H7 (cell line): Measurements from ENCODE around the gene OR9Q1. TPM values are rescaled to one million over a fixed set of nuclear protein-coding genes. Genes with fewer than 3 reads are reported as not detected.

Experiments
- DNase-seq: peaks from one replicate; pipeline ENCODE4 v3.0.0; 2012
- H3K27me3 ChIP-seq: 2 replicates; pipeline ENCODE4 v1.6.0; 2011; ENCODE audit warnings: mild to moderate bottlenecking, low read length; ENCODE audit not compliant: control insufficient read depth, insufficient read depth
- H3K36me3 ChIP-seq: replicated peaks from 2 replicates; pipeline ENCODE4 v1.5.1; 2011; ENCODE audit warnings: low read length; ENCODE audit not compliant: control insufficient read depth, insufficient read depth
- H3K4me3 ChIP-seq: 2 replicates; pipeline ENCODE4 v1.5.1; 2011; ENCODE audit warnings: low read depth, mild to moderate bottlenecking, control low read depth, low read length, moderate library complexity; ENCODE audit not compliant: insufficient read depth
- total RNA-seq: library from RNA; depleted of rRNA; stranded (reverse); fragments of >200 nt; shearing (Covaris generic); gene quantifications from 2 replicates; pipeline ENCODE4 v1.2.3, GENCODE V29; 2014

OR9Q1 gene
- total RNA-seq, 1 experiment from 2014 or later = not detected

- Histone ChIP-seq H3K4me3 (no peak overlapping the region), H3K36me3 (no peaks in the 10 kb centered on the region), H3K27me3 (no peaks in the 10 kb centered on the region)
- DNase-seq = no peak
These were observed 20.1 kb upstream of the OR9Q1 start for GRCh38 chr11:58003591-58003990.

DNA sequence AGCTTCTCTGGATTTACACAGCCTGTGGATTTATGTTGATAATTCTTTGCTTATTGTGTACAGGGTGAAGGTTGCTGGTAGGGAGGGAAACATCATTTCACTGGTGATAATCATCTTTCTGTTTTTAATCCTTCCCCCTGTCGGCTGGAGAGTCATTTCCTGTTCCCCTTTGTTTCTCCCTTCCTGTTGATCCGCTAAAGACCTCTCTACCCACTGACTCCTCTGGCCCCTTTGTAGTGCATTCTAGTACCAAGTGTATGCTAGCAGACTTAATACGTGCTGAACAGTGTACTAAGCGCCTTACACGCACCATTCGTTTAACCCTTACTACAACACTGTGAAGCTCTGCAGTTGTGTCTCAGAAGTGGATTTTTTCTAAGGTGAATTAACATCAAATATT lies 19.0 kb upstream of the OR9Q1 start:
- H3K36me3 ChIP-seq = no peaks in the 10 kb centered on the region

DNA sequence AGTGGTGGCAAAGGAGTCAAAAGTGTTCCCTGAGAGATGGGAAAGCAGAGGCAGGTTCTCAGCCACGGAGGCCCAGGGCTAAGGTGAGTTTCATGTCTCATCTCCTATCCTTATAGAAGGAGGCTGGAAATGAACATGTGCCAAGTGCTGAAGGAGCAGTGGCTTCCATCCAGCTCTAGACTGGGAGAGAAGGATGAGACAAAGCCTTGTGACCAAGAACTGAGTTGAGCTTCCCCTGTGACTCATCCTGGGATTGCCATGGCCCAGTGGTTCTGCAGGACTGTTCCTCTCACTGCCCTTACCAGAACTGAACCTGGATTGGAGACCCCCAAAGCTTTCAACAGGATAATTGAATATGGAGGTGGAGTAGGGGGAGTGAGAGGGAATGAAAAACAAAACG lies 16.7 kb upstream of the OR9Q1 start:
- H3K36me3 ChIP-seq = no peaks in the 10 kb centered on the region
- DNase-seq = no peak
- no peaks in the 10 kb centered on the region for H3K27me3 ChIP-seq
- H3K4me3 ChIP-seq = no peak overlapping the region

More for the DNA sequence above, 19.0 kb upstream of the OR9Q1 start:
- no peaks in the 10 kb centered on the region for H3K27me3 ChIP-seq
- no peak for DNase-seq
- no peak overlapping the region for H3K4me3 ChIP-seq

DNA sequence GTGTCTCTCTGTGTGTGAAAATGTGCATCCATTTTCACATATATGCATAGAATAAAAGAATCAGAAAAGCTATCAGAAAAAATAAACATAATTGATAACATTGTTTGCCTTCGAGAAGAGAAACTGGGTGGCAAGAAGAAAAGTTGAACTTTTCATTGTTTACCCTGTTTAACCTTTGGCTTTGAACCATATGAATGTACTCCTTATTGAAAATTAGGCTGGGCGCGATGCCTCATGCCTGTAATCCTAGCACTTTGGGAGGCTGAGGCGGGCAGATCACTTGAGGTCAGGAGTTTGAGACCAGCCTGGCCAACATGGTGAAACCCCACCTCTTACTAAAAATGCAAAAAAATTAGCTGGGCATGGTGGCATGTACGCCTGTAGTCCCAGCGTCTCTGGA lies 11.9 kb upstream of the OR9Q1 start:
- Histone ChIP-seq H3K4me3 (no peak overlapping the region), H3K27me3 (no peaks in the 10 kb centered on the region), H3K36me3 (no peaks in the 10 kb centered on the region)
- DNase-seq = no peak

DNA sequence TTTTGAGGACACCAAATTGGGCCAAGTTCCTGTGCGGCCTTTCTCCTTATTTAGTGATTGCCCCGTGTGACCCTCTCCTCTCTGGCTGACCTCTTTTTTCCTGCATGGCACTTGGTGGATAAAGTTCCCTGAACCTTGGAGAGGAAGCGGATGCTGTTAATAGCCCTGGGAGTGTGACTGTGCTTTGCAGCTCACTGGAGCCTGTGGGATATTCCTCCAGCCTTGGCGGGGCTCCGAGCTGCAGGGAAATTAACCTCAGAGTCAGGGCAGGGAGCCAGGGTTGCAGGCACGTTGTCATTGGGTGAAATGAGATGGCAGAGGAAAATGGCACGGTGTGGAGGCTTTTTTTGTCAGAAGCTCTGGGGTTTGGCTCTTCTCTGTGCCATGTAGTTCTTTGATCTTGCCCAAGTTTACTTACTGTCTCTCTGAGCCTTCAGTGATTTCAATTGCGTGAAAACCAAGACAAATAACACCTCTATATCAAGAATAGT lies 965 bp downstream of the OR9Q1 start:
- H3K27me3 ChIP-seq = no peaks in the 10 kb centered on the region
- H3K4me3 ChIP-seq = no peak overlapping the region
- no peaks in the 10 kb centered on the region for H3K36me3 ChIP-seq
- DNase-seq = no peak

GRCh38 chr11:58027341-58027740 lies 3.7 kb downstream of the OR9Q1 start:
- no peak for DNase-seq
- Histone ChIP-seq H3K27me3 (no peaks in the 10 kb centered on the region), H3K4me3 (no peak overlapping the region), H3K36me3 (no peaks in the 10 kb centered on the region)

GRCh38 chr11:58028687-58029411 lies 5.2 kb downstream of the OR9Q1 start:
- DNase-seq = no peak
- Histone ChIP-seq H3K27me3 (no peaks in the 10 kb centered on the region), H3K4me3 (no peak overlapping the region), H3K36me3 (no peaks in the 10 kb centered on the region)

- DNase-seq = no peak
- Histone ChIP-seq H3K36me3 (no peaks in the 10 kb centered on the region), H3K27me3 (no peaks in the 10 kb centered on the region), H3K4me3 (no peak within 1 kb of the TSS)
These were observed 7.0 kb downstream of the OR9Q1 start, which contains the start of gene OR6Q1 for GRCh38 chr11:58030653-58031052. TSS of gene OR6Q1 (plus strand) at chr11:58030953. CDS start at chr11:58030953, 0 bp downstream.

GRCh38 chr11:58034471-58034870 lies 10.8 kb downstream of the OR9Q1 start:
- no peak overlapping the region for H3K4me3 ChIP-seq
- DNase-seq = no peak
- no peaks in the 10 kb centered on the region for H3K36me3 ChIP-seq
- H3K27me3 ChIP-seq = no peaks in the 10 kb centered on the region

DNA sequence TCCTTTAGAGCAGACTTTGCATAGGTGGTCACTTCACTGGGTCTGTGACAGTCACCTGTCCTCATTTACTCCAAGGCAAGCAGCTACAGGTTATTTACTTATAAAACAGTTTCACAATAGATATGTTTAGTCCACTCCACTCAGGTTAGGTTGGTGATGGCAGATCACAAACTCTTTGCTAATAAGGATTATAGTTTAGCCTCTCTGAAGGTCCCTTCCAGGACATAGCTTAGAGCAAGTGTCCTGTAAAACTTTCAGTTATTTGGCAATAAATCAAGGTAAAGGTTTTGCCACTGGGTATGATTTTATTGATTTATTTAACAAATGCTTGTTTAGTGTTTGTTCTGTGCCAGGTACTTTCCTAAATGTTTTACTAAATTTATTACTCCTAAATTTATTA lies 15.9 kb downstream of the OR9Q1 start:
- DNase-seq = no peak
- Histone ChIP-seq H3K36me3 (no peaks in the 10 kb centered on the region), H3K27me3 (no peaks in the 10 kb centered on the region), H3K4me3 (no peak overlapping the region)

DNA sequence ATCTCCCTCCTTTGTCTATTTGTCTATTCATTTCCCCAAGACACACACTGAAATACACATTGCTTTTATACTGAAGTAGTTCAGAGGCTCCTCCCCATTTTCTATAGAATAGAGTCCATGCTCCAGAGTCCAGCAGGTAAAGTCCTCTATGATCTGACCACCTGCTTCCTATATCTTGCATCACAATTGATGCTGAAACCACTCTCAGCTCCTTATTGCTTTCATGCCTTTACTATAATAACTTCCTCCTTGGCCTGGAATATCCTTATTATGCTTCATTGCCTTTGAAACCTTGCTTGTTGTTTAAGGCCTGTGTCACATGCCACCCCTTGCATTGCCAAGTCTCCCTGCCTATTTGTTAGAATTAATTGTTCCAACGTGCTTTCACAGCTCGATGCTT lies 19.7 kb downstream of the OR9Q1 start:
- no peak for DNase-seq
- H3K27me3 ChIP-seq = no peaks in the 10 kb centered on the region
- no peaks in the 10 kb centered on the region for H3K36me3 ChIP-seq
- no peak overlapping the region for H3K4me3 ChIP-seq

GRCh38 chr11:58046231-58046630 lies 22.6 kb downstream of the OR9Q1 start:
- no peaks in the 10 kb centered on the region for H3K36me3 ChIP-seq
- H3K4me3 ChIP-seq = no peak overlapping the region
- no peaks in the 10 kb centered on the region for H3K27me3 ChIP-seq
- no peak for DNase-seq

DNA sequence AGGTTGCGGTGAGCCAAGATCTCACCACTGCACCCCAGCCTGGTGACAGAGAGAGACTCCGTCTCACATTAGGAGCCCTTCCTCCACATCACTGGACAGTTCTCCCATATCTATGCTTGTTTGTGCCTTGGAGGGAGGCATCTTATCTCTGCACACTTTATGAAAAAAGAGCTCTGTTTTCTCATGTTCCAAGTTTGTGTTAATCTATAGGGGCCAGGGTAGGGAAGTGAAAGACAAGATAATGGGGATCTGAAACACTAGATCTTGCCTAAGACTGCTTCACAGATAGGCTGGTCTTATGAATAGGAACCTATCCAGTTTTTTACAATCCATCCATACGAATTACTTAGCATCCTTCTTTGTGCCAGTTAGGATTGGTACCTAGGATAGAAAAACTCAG lies 24.1 kb downstream of the OR9Q1 start:
- Histone ChIP-seq H3K4me3 (no peak overlapping the region), H3K27me3 (no peaks in the 10 kb centered on the region), H3K36me3 (no peaks in the 10 kb centered on the region)
- no peak for DNase-seq

DNA sequence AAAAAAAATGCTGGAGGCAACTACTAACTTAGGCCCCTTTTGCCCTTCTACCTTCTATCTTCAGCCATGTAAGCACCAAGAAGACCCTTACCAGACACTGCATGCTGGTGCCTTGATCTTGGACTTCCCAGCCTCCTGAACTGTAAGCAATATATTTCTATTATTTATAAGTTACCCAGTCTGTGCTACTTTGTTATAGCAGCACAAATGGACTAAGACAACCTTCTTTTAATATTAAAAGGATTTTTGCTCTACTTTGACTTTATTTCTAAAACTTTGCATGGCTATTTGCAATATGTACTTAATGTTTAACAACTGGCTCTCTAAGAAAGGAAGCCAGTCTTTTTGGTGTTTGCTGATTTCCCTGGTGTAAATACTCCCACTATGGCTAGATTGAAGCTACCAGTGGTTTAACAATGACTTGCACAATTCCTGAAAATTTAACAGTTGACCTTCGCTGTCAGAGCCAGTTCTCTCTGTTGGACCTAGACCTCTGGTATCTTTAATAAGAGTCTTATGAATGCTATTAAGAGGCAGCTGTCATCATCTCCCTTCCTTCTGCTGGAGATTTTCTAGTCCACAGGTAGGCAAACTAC lies 32.2 kb downstream of the OR9Q1 start:
- Histone ChIP-seq H3K36me3 (no peaks in the 10 kb centered on the region), H3K27me3 (no peaks in the 10 kb centered on the region), H3K4me3 (no peak overlapping the region)
- DNase-seq = no peak

DNA sequence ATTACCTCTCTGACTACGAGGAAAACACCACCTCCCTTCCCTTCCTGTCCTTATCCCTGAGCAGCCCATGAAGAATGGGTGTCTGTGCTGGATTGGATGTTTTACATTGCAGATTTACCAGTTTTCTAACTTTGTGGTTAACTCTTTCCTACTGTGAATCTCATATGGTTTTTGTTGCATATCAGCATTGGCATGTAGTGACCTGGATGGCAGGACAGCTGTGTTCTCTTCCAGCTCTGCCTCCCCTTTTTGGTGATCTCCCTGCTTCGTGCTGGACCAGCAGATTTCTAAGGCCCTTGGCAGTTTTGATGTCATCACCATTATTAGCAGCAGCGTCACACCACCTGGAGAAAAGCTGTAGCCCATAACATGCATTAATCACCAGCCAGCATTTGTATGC lies 33.8 kb downstream of the OR9Q1 start:
- no peak for DNase-seq
- Histone ChIP-seq H3K27me3 (no peaks in the 10 kb centered on the region), H3K36me3 (no peaks in the 10 kb centered on the region), H3K4me3 (no peak overlapping the region)
